ENCODE results near the gene SPEG. TPM values are rescaled to one million over a fixed set of nuclear protein-coding genes. Genes with fewer than 3 reads are reported as not detected.

SPEG gene
- total and polyA plus RNA-seq, 3 donors from 2014 or later, result 16.0 to 24.3 (median 23.0) TPM

DNA sequence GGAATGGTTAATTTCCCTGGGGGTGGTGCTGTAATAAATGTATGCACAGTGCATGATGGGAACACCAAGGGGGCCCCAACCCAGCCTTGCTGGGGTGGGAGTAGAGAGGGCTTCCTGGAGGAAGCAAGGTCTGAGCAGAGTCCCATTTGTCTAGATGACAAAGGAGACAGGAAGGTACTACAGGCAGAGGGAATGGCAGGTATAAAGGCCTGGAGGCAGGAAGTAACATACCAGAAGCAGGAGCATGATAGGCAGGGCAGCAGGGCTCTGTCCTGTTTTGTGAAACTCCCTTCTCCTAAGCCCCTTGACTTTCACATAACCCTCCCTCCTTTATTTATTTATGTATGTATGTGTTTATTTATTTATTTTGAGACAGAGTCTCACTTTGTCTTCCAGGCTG, 68.0 kb downstream of the SPEG start:
- no peak overlapping the region for H3K27ac ChIP-seq
- no peaks in the 10 kb centered on the region for H3K36me3 ChIP-seq (ENCODE audit: low read depth, missing control alignments)
- intact Hi-C loops (cut with DNase I; ENCODE audit: low total_unique reads), result no loop called here
- DNase-seq, result no peak
- H3K9me3 ChIP-seq, result no peaks in the 10 kb centered on the region
- peaks cover 11% of the 10 kb centered on the region for H3K4me1 ChIP-seq
- H3K4me3 ChIP-seq, result no peak overlapping the region
- no peak for TF ChIP-seq POLR2A (IDR thresholded peaks at IDR 0.05)
- TF ChIP-seq, protein P1, sequence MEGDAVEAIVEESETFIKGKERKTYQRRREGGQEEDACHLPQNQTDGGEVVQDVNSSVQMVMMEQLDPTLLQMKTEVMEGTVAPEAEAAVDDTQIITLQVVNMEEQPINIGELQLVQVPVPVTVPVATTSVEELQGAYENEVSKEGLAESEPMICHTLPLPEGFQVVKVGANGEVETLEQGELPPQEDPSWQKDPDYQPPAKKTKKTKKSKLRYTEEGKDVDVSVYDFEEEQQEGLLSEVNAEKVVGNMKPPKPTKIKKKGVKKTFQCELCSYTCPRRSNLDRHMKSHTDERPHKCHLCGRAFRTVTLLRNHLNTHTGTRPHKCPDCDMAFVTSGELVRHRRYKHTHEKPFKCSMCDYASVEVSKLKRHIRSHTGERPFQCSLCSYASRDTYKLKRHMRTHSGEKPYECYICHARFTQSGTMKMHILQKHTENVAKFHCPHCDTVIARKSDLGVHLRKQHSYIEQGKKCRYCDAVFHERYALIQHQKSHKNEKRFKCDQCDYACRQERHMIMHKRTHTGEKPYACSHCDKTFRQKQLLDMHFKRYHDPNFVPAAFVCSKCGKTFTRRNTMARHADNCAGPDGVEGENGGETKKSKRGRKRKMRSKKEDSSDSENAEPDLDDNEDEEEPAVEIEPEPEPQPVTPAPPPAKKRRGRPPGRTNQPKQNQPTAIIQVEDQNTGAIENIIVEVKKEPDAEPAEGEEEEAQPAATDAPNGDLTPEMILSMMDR (IDR thresholded peaks at IDR 0.05), result no peak
- no peaks in the 10 kb centered on the region for H3K27me3 ChIP-seq

DNA sequence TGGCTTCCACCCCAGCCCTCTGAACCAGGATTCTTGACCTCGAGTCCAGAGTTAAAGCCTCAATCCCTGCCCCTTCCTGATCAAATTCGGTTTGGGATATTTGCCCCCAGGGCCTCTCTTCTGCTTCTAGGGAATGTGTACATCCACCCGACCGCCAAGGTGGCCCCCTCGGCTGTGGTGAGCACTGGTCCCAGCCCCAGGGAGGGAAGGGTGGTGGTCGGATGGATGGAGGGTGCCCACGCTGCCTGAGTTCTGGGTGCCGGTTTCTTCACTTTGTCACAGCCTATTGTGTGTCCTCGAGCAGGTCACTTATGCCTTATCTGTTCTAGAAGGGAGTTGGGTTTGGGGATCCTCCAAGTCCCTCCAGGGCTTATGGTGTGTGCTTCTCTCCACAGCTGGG, 70.9 kb downstream of the SPEG start:
- Histone ChIP-seq H3K36me3 (ENCODE audit: low read depth, missing control alignments) (no peaks in the 10 kb centered on the region), H3K4me3 (no peak overlapping the region), H3K9me3 (no peaks in the 10 kb centered on the region), H3K4me1 (peaks cover 19% of the 10 kb centered on the region), H3K27ac (no peak overlapping the region), H3K27me3 (no peaks in the 10 kb centered on the region)
- WGBS, 2 donors, result 88 to 91% methylated on average over 9 of the region's 9 CpGs
- DNase-seq, result no peak
- TF ChIP-seq POLR2A (IDR thresholded peaks at IDR 0.05), result no peak
- TF ChIP-seq, protein P1 (IDR thresholded peaks at IDR 0.05), result no peak
- intact Hi-C loops (cut with DNase I; ENCODE audit: low total_unique reads), result no loop called here

DNA sequence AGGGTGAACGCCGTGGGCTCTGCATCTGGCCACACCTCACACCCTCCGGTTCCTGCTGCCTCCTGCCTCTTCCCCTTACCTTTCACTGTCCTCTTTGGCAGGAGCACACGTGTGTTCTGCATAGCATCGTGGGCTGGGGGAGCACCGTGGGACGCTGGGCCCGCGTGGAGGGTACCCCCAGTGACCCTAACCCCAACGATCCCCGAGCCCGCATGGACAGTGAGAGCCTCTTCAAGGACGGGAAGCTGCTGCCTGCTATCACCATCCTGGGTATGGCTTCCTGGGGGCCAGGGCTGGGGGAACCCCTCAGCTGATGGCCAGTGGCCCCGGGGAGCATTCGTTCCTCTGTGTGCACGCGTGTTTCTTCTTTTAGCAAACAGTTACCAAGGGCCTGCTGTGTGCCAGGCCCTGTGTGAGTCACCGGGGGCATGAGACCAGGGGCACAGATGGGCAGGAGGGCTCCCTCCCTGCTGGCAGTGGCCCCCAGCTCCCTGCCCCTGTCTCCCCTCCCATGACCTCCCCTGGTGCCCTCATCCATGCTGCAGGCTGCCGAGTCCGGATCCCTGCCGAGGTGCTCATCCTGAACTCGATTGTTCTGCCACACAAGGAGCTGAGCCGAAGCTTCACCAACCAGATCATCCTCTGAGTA, 71.6 kb downstream of the SPEG start:
- WGBS, 2 donors, result 80 to 90% methylated on average over 8 to 23 of the region's 23 CpGs
- Histone ChIP-seq H3K36me3 (ENCODE audit: low read depth, missing control alignments) (no peaks in the 10 kb centered on the region), H3K4me3 (no peak overlapping the region), H3K27ac (no peak overlapping the region), H3K4me1 (peaks cover 20% of the 10 kb centered on the region), H3K9me3 (no peaks in the 10 kb centered on the region), H3K27me3 (no peaks in the 10 kb centered on the region)
- intact Hi-C loops (cut with DNase I; ENCODE audit: low total_unique reads), result no loop called here
- DNase-seq, result no peak
- TF ChIP-seq POLR2A (IDR thresholded peaks at IDR 0.05), result no peak
- TF ChIP-seq, protein P1 (IDR thresholded peaks at IDR 0.05), result no peak

DNA sequence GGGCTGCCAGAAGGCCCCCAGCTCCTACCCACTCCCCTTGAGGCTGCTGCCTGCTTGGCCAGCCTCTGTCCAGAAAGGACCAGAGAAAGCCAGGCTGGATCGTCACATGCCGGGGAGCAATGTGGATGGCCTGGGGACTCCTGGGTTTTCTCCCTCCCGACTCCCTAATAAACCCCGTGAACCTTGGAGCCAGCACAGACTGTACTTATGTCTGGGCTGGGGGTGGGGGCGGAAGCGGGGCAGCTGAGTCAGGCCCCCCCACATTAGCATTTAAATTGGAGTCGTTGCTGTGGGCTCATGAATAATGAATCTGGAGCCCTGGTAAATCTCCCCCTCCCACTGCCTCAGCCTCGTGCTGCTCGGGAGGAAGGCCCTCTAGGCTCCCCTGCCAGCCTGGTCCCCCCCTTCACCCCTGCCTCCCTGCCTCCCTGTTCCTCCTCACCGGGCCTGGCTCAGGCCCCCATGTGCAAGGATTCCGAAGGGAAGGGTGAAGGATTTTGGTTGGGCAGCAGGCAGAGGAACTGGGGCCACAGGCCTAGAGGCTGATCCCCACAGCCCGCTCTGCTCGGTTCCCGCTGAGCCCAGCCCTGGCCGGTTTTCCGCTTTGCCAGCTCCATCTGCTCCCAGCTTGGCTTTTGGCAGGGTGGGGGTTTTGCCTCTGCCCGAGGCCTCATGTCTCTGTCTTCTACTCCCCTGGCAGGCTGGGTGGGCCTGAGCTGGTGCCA, 72.3 kb downstream of the SPEG start:
- Histone ChIP-seq H3K27ac (no peak overlapping the region), H3K9me3 (no peaks in the 10 kb centered on the region), H3K36me3 (ENCODE audit: low read depth, missing control alignments) (no peaks in the 10 kb centered on the region), H3K4me3 (no peak overlapping the region), H3K27me3 (no peaks in the 10 kb centered on the region), H3K4me1 (peaks cover 20% of the 10 kb centered on the region)
- TF ChIP-seq, protein P1 (IDR thresholded peaks at IDR 0.05), result no peak
- TF ChIP-seq POLR2A (IDR thresholded peaks at IDR 0.05), result no peak
- no peak for DNase-seq
- intact Hi-C loops (cut with DNase I; ENCODE audit: low total_unique reads), result no loop called here
- WGBS, 2 donors, result 82 to 88% methylated on average over 13 to 17 of the region's 17 CpGs
